IPS DF 6.9 (cell line): ENCODE data around the gene TANK.

ENCODE experiments used
- DNase-seq: peaks from one replicate; pipeline ENCODE4 v3.0.0-alpha.2; 2013; ENCODE audit warnings: low read depth, low spot score
- H3K27ac ChIP-seq: one replicate; pipeline ENCODE4 v1.5.1; 2013; ENCODE audit warnings: low read length, control low read depth
- H3K27me3 ChIP-seq: 2 replicates; pipeline ENCODE4 v1.6.1; 2013; ENCODE audit warnings: mild to moderate bottlenecking, low read length; ENCODE audit not compliant: control insufficient read depth, insufficient read depth
- H3K36me3 ChIP-seq: 2 replicates; pipeline ENCODE4 v1.6.1; 2013; ENCODE audit warnings: low read length; ENCODE audit not compliant: control insufficient read depth, insufficient read depth
- H3K4me1 ChIP-seq: 2 replicates; pipeline ENCODE4 v1.6.1; 2013; ENCODE audit warnings: low read length; ENCODE audit not compliant: control insufficient read depth, insufficient read depth
- H3K4me3 ChIP-seq: 2 replicates; pipeline ENCODE4 v1.5.1; 2013; ENCODE audit warnings: mild to moderate bottlenecking, low read length
- H3K9me3 ChIP-seq: 2 replicates; pipeline ENCODE4 v1.6.1; 2013; ENCODE audit warnings: low read length, inconsistent platforms; ENCODE audit not compliant: control insufficient read depth, insufficient read depth
- WGBS: extraction: QIAGEN DNeasy Blood & Tissue Kit; methylation state at CpG from one replicate; pipeline ENCODE4 v1.1.7; 2013; ENCODE audit warnings: mixed read lengths, missing lambda C conversion rate; ENCODE audit not compliant: insufficient read length, insufficient coverage; 5-methylcytosine and 5-hydroxymethylcytosine counted together

The TANK gene, protein sequence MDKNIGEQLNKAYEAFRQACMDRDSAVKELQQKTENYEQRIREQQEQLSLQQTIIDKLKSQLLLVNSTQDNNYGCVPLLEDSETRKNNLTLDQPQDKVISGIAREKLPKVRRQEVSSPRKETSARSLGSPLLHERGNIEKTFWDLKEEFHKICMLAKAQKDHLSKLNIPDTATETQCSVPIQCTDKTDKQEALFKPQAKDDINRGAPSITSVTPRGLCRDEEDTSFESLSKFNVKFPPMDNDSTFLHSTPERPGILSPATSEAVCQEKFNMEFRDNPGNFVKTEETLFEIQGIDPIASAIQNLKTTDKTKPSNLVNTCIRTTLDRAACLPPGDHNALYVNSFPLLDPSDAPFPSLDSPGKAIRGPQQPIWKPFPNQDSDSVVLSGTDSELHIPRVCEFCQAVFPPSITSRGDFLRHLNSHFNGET

DNA sequence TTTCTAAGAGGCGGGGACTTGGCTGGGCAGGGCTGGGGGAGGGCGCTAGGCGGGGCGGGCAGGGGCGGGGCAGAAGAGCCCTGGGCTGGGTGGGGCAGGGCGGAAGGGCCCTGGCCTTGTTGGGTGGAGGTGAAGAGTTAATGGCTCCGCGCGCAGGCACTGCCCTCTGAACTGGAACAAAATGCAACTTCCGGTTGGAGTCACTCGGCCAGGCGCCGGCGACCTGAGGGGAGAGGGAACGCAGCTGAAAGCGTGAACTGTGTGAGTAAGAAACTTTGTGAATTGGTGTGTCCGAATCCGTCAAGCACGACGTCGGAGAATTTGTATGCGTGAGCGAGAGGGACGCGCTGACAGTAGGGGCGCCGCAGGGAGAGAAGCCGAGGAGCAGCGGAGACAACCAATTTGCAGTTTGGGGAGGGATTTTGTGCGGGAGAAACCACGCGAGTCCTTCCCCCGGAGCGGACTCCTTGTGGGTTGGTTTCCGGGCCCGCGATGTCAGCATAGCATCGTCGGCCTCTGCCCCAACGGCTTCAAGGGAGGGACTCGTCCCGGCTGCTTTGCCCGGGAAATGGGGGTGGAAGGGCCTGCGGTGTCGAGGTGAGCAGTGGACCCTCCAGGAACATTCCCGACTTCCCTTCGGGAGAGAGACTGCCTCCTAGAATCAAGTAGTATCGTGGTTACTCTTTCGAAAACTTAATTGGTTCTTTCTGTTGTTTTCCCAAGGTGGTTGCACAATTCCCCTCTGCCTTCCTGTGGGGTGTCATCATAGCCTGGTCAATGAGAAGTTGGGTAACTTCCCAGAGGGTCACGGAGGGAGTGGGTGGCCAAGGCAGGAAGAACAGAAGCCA, at the start of gene TANK:
Gene TANK (plus strand): TSS at position 203 of the 848 bp plus-strand sequence. CDS start 19,235 bp downstream, outside the sequence.
- Histone ChIP-seq H3K27me3 (no peaks in the 10 kb centered on the region), H3K4me3 (peak within 1 kb of the TSS; percentile 68), H3K9me3 (no peaks in the 10 kb centered on the region), H3K27ac (no peak within 1 kb of the TSS), H3K4me1 (no peaks in the 10 kb centered on the region), H3K36me3 (no peaks in the 10 kb centered on the region)
- no CpG with 5 or more reads among the region's 50 CpGs for WGBS
- DNase-seq = peak; percentile 79

DNA sequence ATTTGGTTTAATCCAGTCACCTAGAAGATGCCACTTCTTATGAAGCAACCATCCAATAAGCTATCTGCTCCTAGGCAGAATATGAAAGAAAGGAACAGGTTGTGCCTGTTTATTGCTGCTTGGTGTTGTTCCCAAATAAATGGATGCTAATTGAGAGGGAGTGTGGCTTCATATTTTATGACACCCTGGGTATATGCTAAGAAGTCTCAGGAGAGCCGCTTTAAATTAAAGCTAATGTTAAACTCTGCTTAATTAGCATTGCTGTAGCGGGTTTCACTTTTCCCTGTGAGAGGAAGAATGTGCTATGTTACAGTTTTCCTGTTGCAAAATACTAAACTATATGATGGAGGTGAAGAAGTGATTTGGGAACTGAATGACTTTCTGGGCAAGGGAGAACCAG, 48.7 kb upstream of the TANK start:
- Histone ChIP-seq H3K9me3 (no peaks in the 10 kb centered on the region), H3K4me3 (no peak overlapping the region), H3K4me1 (no peaks in the 10 kb centered on the region), H3K27ac (no peak overlapping the region), H3K36me3 (no peaks in the 10 kb centered on the region), H3K27me3 (no peaks in the 10 kb centered on the region)
- DNase-seq = no peak
- WGBS = no CpG with 5 or more reads among the region's 2 CpGs

DNA sequence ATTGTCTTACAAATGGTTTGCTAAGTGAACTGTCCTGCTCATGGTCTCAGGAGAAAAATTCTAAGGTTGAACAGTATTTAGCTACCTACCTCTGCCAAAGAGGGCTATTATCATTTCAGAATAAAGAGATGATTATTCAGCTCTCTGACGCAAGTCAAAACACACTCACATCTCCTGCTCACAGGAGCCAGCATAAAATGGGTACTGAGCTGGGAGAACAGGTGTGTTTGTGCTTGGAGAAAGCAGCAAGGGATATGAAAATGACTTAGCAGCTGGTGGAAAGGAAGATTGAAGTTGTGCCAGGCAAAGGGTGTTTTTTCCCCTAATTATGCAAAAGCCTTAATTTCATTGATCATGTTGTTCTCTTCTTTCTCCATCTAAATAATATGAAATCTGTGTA, 47.3 kb upstream of the TANK start:
- no CpG with 5 or more reads among the region's 1 CpG for WGBS
- Histone ChIP-seq H3K27me3 (no peaks in the 10 kb centered on the region), H3K9me3 (no peaks in the 10 kb centered on the region), H3K27ac (no peak overlapping the region), H3K36me3 (no peaks in the 10 kb centered on the region), H3K4me1 (no peaks in the 10 kb centered on the region), H3K4me3 (no peak overlapping the region)
- no peak for DNase-seq

DNA sequence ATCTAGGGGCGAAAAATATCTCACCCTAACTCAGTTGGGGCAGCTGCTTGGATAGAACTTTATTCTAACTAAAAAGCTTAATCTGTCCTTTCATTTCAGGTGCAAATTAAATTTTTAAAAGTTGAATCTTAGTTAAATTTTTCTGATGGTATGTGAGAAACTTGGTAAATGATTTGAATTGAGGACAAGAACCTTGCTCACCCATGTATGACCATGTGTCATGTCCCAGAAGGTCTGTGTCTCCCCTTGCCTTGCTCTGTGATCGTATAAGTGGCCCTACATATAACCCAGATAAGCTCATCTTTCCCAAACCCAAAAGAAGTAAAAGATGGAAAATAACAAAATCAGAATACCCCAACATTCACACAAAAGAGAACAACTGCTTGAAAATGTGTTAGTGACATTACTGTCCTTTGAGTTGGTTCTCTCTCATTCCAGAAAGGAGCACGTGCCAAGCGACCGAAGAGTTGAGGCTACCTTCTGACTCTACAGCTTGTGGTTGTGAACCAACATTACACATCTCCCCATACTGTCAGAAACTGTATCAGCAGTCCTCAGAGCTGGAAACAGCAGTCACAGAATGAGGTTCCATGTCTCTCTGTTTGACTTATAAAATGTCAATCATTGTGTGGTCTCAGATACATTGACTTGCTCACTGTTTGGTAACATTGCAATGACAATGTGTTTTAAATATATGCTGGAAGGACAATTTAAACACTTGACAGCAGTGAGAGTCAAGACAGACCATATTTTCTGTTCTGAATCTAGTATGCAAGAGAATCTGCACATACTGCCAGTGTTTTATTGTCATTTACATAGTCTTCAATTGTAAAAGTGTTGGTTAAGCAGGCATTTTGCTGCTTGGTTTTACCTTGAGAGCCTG, 46.3 kb upstream of the TANK start:
- H3K27ac ChIP-seq = no peak overlapping the region
- H3K4me1 ChIP-seq = no peaks in the 10 kb centered on the region
- no peaks in the 10 kb centered on the region for H3K27me3 ChIP-seq
- no peaks in the 10 kb centered on the region for H3K9me3 ChIP-seq
- no peak overlapping the region for H3K4me3 ChIP-seq
- no CpG with 5 or more reads among the region's 5 CpGs for WGBS
- DNase-seq = no peak
- H3K36me3 ChIP-seq = no peaks in the 10 kb centered on the region

DNA sequence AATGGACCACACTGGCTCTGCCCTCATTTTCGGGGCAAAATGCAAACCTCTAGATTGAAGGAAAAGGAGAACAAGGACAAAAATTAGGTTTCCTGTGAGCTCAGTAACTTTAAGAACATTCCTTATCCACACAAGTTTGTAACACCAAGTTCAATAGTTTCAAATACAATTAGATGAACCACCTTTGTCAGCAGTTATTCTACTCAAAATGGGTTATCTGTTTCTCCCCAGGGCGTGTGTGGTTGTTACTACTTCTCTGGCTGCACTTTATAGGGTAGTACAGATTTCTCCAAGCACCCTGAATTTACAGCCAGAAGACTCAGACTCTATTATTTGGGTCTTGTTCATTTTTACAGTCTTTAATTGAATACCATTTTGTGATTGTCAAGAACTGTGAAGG, 45.0 kb upstream of the TANK start:
- H3K9me3 ChIP-seq = no peaks in the 10 kb centered on the region
- no peak for DNase-seq
- no peaks in the 10 kb centered on the region for H3K27me3 ChIP-seq
- H3K4me1 ChIP-seq = no peaks in the 10 kb centered on the region
- H3K36me3 ChIP-seq = no peaks in the 10 kb centered on the region
- H3K4me3 ChIP-seq = no peak overlapping the region
- WGBS = no CpG with 5 or more reads among the region's 2 CpGs
- no peak overlapping the region for H3K27ac ChIP-seq

DNA sequence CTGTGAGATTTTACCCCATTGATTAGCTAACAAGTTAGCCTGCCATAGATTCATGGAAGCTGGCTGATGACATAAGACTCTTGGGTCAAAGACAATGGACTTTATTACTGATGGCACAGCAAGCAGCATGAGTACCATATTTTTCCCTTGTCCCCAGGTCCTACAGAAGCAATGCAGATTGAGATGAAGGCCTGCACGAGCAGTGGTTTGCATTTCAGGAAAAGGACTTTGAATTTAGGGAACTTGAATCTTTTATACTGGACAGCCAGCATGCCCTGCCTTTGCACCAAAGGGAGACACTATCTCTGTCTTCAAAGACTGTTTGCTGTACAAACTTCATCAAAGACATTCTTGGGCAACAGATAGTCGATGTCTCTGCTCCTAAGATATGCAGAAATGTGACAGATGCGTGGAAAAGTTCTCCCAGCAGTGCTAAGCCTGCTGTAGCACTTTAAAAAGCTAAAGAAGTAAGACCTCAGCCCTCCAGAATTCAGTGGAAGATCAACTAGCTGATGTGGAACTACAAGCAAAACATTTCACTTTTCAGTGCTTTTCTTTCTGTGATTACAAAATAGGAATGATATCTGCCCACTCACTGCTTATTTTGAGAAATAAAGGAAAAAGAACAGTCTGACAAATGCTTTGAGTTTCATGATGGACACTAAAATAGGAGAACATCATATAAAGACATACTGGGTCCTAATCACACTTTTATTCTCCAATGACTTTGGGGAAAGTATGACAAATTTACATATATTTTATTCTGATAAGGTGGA, 44.4 kb upstream of the TANK start:
- no peaks in the 10 kb centered on the region for H3K9me3 ChIP-seq
- H3K27ac ChIP-seq = no peak overlapping the region
- no peaks in the 10 kb centered on the region for H3K27me3 ChIP-seq
- H3K4me3 ChIP-seq = no peak overlapping the region
- H3K4me1 ChIP-seq = no peaks in the 10 kb centered on the region
- H3K36me3 ChIP-seq = no peaks in the 10 kb centered on the region
- no peak for DNase-seq
- WGBS = no CpG with 5 or more reads among the region's 3 CpGs

DNA sequence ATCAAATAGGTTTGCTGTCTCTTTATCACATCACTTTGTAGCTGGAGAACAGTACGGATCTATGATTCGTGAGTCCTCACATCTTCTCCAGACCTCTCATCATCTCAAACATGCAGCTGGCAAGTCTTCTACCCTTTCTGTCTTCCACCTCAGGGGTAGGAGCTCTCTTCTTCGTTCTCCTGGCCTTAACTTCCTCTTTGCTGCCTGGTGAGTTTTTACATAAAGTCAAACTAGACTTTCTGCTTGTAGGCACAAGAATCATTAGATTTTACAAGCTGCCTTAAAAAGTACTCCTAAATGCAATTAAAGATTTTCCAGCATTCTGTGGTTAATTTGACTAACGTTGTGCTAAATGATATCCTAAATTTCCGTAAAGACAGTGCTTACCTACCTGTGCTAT, 43.7 kb upstream of the TANK start:
- H3K4me1 ChIP-seq = no peaks in the 10 kb centered on the region; the same call in 1 of the 2 replicates
- no peaks in the 10 kb centered on the region for H3K27me3 ChIP-seq
- no peaks in the 10 kb centered on the region for H3K9me3 ChIP-seq
- no peak for DNase-seq
- no peak overlapping the region for H3K4me3 ChIP-seq
- no peaks in the 10 kb centered on the region for H3K36me3 ChIP-seq
- no peak overlapping the region for H3K27ac ChIP-seq
- WGBS = no CpG with 5 or more reads among the region's 5 CpGs

DNA sequence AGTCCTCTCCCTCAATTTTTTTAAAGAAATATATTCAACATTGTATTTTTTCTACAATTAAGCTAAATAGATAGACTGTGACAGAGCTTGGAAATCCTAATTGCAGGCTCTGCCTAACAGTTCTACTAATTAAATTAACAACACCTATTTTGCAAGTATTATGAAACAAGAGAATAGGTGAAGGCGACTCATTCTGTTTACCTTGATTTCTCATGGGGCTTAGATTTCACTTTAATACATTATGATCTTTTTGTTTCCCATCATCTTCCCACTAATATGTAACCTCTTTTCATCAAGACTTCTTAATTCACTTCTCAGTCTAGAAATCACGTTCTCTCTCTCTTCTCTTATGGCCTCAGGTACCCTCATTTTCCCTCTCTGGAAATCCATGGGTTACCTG, 42.7 kb upstream of the TANK start:
- Histone ChIP-seq H3K27me3 (no peaks in the 10 kb centered on the region), H3K4me3 (no peak overlapping the region), H3K9me3 (no peaks in the 10 kb centered on the region), H3K27ac (no peak overlapping the region), H3K36me3 (no peaks in the 10 kb centered on the region), H3K4me1 (no peaks in the 10 kb centered on the region; the same call in 1 of the 2 replicates)
- DNase-seq = no peak
- no CpG with 5 or more reads among the region's 2 CpGs for WGBS

DNA sequence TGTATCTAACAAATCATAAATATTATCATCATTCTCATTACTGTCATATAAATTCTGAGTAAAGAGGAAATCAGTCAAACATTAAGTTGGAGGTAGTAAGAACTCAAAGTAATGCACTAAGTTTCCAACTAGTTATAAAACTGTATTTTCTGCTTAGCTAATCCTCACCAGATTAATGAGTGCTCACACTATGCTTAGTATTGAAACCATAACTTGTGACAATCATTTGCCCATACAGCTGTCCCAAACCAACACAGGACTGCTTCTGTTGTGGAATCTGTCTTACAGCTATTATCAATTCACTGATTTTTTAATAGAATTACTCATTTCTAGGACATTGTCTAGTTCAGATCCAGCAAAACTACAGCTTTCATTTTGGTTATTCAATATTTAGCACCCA, 41.5 kb upstream of the TANK start:
- H3K4me3 ChIP-seq = no peak overlapping the region
- H3K27me3 ChIP-seq = no peaks in the 10 kb centered on the region
- H3K4me1 ChIP-seq = no peaks in the 10 kb centered on the region; the same call in 1 of the 2 replicates
- H3K9me3 ChIP-seq = no peaks in the 10 kb centered on the region
- no peaks in the 10 kb centered on the region for H3K36me3 ChIP-seq
- no peak for DNase-seq
- no peak overlapping the region for H3K27ac ChIP-seq
